ENCODE data around the gene UPK1A. TPM values are rescaled to one million over a fixed set of nuclear protein-coding genes. Genes with fewer than 3 reads are reported as not detected.

The UPK1A gene
- total and polyA plus RNA-seq, 2 donors (not counting 3 experiments of a cell fraction or from before 2014, with no cell fraction given) = not detected

- Histone ChIP-seq H3K9me3 (replicated peaks; ENCODE audit: control insufficient read depth, insufficient read depth, low read length) (no peaks in the 10 kb centered on the region), H3K4me2 (ENCODE audit: insufficient read depth, low read length) (no peak overlapping the region), H4K20me1 (replicated peaks; ENCODE audit: control insufficient read depth, extremely low read depth, insufficient read depth, low read length) (no peaks in the 10 kb centered on the region), H3K9ac (replicated peaks; ENCODE audit: extremely low read depth, insufficient read depth, low read length) (no peak overlapping the region), H3K79me2 (ENCODE audit: control insufficient read depth, insufficient read depth, low read length) (peaks cover 30% of the 10 kb centered on the region), H3K4me1 (ENCODE audit: control insufficient read depth, extremely low read depth, insufficient read depth, low read length) (peaks cover 11% of the 10 kb centered on the region), H2AFZ (ENCODE audit: low read depth, low read length) (no peak overlapping the region), H3K9me1 (replicated peaks; ENCODE audit: control insufficient read depth, extremely low read depth, insufficient read depth, low read length) (no peaks in the 10 kb centered on the region), H3K36me3 (ENCODE audit: control insufficient read depth in 2 of 2, extremely low read depth in 1 of 2, insufficient read depth in 2 of 2, low read length in 2 of 2) (peaks cover 17 to 52% of the 10 kb centered on the region in 2 experiments), H3K27ac (ENCODE audit: insufficient read depth, low read depth, low read length) (no peak overlapping the region), H3K27me3 (ENCODE audit: control insufficient read depth in 2 of 2, insufficient read depth in 2 of 2, low read length in 2 of 2) (no peaks in the 10 kb centered on the region), H3K4me3 (replicated peaks in 1 of 3; ENCODE audit: insufficient read depth in 1 of 3, low read depth in 1 of 3, low read length in 3 of 3) (no peak overlapping the region)
- ChIA-PET POLR2A (no interaction called here), CTCF (no interaction called here)
- FAIRE-seq (no peak), DNase-seq (ENCODE audit: low read depth, low spot score) (no peak)
- TF ChIP-seq POLR2AphosphoS5 (IDR thresholded peaks at IDR 0.05; ENCODE audit: insufficient read depth, low read depth, low read length) = no peak
- TF ChIP-seq EZH2 (IDR thresholded peaks at IDR 0.05; ENCODE audit: borderline replicate concordance, low read depth, low read length, severe bottlenecking) = no peak
- TF ChIP-seq CTCF (IDR thresholded peaks at IDR 0.05; ENCODE audit: extremely low read depth in 1 of 2, insufficient read depth in 1 of 2, low read depth in 1 of 2, low read length in 2 of 2) = no peak
- TF ChIP-seq POLR2A (IDR thresholded peaks at IDR 0.05; ENCODE audit: low read depth, low read length) = no peak
- TF ChIP-seq, protein P1, sequence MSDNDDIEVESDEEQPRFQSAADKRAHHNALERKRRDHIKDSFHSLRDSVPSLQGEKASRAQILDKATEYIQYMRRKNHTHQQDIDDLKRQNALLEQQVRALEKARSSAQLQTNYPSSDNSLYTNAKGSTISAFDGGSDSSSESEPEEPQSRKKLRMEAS (IDR thresholded peaks at IDR 0.05; ENCODE audit: insufficient read depth, insufficient read length) = no peak
- no peak for TF ChIP-seq GATA2 (IDR thresholded peaks at IDR 0.05; ENCODE audit: insufficient read depth, insufficient read length, low read depth, low read length)
- TF ChIP-seq MYC (IDR thresholded peaks at IDR 0.05; ENCODE audit: low read depth, low read length) = no peak
- no peak for TF ChIP-seq JUN (IDR thresholded peaks at IDR 0.05; ENCODE audit: borderline replicate concordance, insufficient read depth, insufficient read length, low read depth)
- no peak for TF ChIP-seq FOS (IDR thresholded peaks at IDR 0.05; ENCODE audit: borderline replicate concordance, insufficient read depth, low read length)
- no TSS peak for BruUV-seq (replicated peaks)
- dilution Hi-C loops (cut with MboI; ENCODE audit: extremely low pct_ligation_motif_present, low sequenced_read_pairs) (no loop called here), intact Hi-C loops (cut with micrococcal nuclease) (no loop called here)
Measured at GRCh38 chr19:35721374-35721773, 55.1 kb downstream of the UPK1A start.
